HS-5 (cell line): ENCODE results near the gene DISC1.

Source experiments
- DNase-seq: peaks from one replicate; pipeline ENCODE4 v3.0.0-alpha.2; 2012; ENCODE audit warnings: low read depth

Gene DISC1

GRCh38 chr1:232046451-232047306 lies 420.1 kb downstream of the DISC1 start:
- DNase-seq, result no peak

GRCh38 chr1:232047473-232047872 lies 420.9 kb downstream of the DISC1 start:
- no peak for DNase-seq

GRCh38 chr1:232048481-232048880 lies 421.9 kb downstream of the DISC1 start:
- DNase-seq, result no peak

GRCh38 chr1:232049335-232049734 lies 422.7 kb downstream of the DISC1 start:
- DNase-seq, result no peak

GRCh38 chr1:232057217-232057895 lies 430.8 kb downstream of the DISC1 start:
- DNase-seq, result no peak

GRCh38 chr1:232057896-232058274 lies 431.3 kb downstream of the DISC1 start:
- DNase-seq, result no peak

- no peak for DNase-seq
Observed at GRCh38 chr1:232059726-232060374, 433.3 kb downstream of the DISC1 start.

- DNase-seq, result no peak
Observed at GRCh38 chr1:232062967-232063366, 436.4 kb downstream of the DISC1 start.

GRCh38 chr1:232066521-232066920 lies 439.9 kb downstream of the DISC1 start:
- no peak for DNase-seq

- no peak for DNase-seq
Observed at GRCh38 chr1:232074265-232074664, 447.7 kb downstream of the DISC1 start.

- no peak for DNase-seq
Observed at GRCh38 chr1:232077809-232078208, 451.2 kb downstream of the DISC1 start.

GRCh38 chr1:232084584-232085223 lies 458.1 kb downstream of the DISC1 start:
- DNase-seq, result no peak

GRCh38 chr1:232090816-232091215 lies 464.2 kb downstream of the DISC1 start:
- DNase-seq, result no peak
